Measurements from ENCODE around the gene C5orf58.

Gene C5orf58

GRCh38 chr5:170225326-170226128 lies 7.3 kb upstream of the C5orf58 start:
- DNase-seq, result peak; percentile 79
- Mint-ChIP-seq H3K27ac (peak overlapping the region; percentile 86), H3K4me1 (peaks cover 69% of the 10 kb centered on the region), H3K9me3 (no peaks in the 10 kb centered on the region), H3K36me3 (ENCODE audit: low read depth) (no peaks in the 10 kb centered on the region), H3K4me3 (peak overlapping the region; percentile 33), H3K27me3 (ENCODE audit: low read depth, poor library complexity) (peaks cover 8% of the 10 kb centered on the region)
- TF ChIP-seq CTCF (IDR thresholded peaks at IDR 0.05), result peak; percentile 83

GRCh38 chr5:170226129-170226615 lies 6.6 kb upstream of the C5orf58 start:
- DNase-seq, result no peak
- Mint-ChIP-seq H3K4me1 (peaks cover 63% of the 10 kb centered on the region), H3K4me3 (no peak overlapping the region)

GRCh38 chr5:170226661-170227060 lies 6.1 kb upstream of the C5orf58 start:
- TF ChIP-seq CTCF (IDR thresholded peaks at IDR 0.05), result no peak
- H3K27ac Mint-ChIP-seq, result no peak overlapping the region
- peaks cover 58% of the 10 kb centered on the region for H3K4me1 Mint-ChIP-seq
- DNase-seq, result no peak
- peaks cover 8% of the 10 kb centered on the region for H3K27me3 Mint-ChIP-seq (ENCODE audit: low read depth, poor library complexity)
- no peaks in the 10 kb centered on the region for H3K36me3 Mint-ChIP-seq (ENCODE audit: low read depth)
- H3K9me3 Mint-ChIP-seq, result no peaks in the 10 kb centered on the region
- no peak overlapping the region for H3K4me3 Mint-ChIP-seq

More at GRCh38 chr5:170226129-170226615, 6.6 kb upstream of the C5orf58 start:
- Mint-ChIP-seq H3K9me3 (no peaks in the 10 kb centered on the region), H3K27ac (no peak overlapping the region), H3K27me3 (ENCODE audit: low read depth, poor library complexity) (peaks cover 8% of the 10 kb centered on the region), H3K36me3 (ENCODE audit: low read depth) (no peaks in the 10 kb centered on the region)
- TF ChIP-seq CTCF (IDR thresholded peaks at IDR 0.05), result no peak

- DNase-seq, result no peak
- H3K36me3 Mint-ChIP-seq (ENCODE audit: low read depth), result no peaks in the 10 kb centered on the region
- H3K27ac Mint-ChIP-seq, result no peak overlapping the region
- peaks cover 43% of the 10 kb centered on the region for H3K4me1 Mint-ChIP-seq
- H3K27me3 Mint-ChIP-seq (ENCODE audit: low read depth, poor library complexity), result peaks cover 8% of the 10 kb centered on the region
- TF ChIP-seq CTCF (IDR thresholded peaks at IDR 0.05), result no peak
- no peak overlapping the region for H3K4me3 Mint-ChIP-seq
- H3K9me3 Mint-ChIP-seq, result no peaks in the 10 kb centered on the region
These were observed 3.9 kb upstream of the C5orf58 start for GRCh38 chr5:170228762-170229435.

- H3K4me3 Mint-ChIP-seq, result no peak overlapping the region
- no peak overlapping the region for H3K27ac Mint-ChIP-seq
- TF ChIP-seq CTCF (IDR thresholded peaks at IDR 0.05), result no peak
- peaks cover 8% of the 10 kb centered on the region for H3K27me3 Mint-ChIP-seq (ENCODE audit: low read depth, poor library complexity)
- no peaks in the 10 kb centered on the region for H3K36me3 Mint-ChIP-seq (ENCODE audit: low read depth)
- no peak for DNase-seq
- peaks cover 23% of the 10 kb centered on the region for H3K4me1 Mint-ChIP-seq
- H3K9me3 Mint-ChIP-seq, result no peaks in the 10 kb centered on the region
These were observed 640 bp downstream of the C5orf58 start for GRCh38 chr5:170233358-170233892.
